ENCODE results near the gene EDN1. TPM values are rescaled to one million over a fixed set of nuclear protein-coding genes. Genes with fewer than 3 reads are reported as not detected.

The EDN1 gene
- total and polyA plus RNA-seq, 3 donors from 2014 or later, result 6.4 to 18.4 (median 12.8) TPM

- Histone ChIP-seq H3K36me3 (ENCODE audit: low read depth, missing control alignments) (no peaks in the 10 kb centered on the region), H3K4me1 (no peaks in the 10 kb centered on the region), H3K27ac (no peak overlapping the region), H3K27me3 (no peaks in the 10 kb centered on the region), H3K9me3 (no peaks in the 10 kb centered on the region), H3K4me3 (no peak overlapping the region)
- intact Hi-C loops (cut with DNase I; ENCODE audit: low total_unique reads), result no loop called here
- TF ChIP-seq CTCF (IDR thresholded peaks at IDR 0.05), result no peak
- DNase-seq, result no peak
- WGBS, 2 donors, result 76 to 77% methylated on average over 6 of the region's 6 CpGs
These were observed 50.3 kb downstream of the EDN1 start for GRCh38 chr6:12340488-12340818.

DNA sequence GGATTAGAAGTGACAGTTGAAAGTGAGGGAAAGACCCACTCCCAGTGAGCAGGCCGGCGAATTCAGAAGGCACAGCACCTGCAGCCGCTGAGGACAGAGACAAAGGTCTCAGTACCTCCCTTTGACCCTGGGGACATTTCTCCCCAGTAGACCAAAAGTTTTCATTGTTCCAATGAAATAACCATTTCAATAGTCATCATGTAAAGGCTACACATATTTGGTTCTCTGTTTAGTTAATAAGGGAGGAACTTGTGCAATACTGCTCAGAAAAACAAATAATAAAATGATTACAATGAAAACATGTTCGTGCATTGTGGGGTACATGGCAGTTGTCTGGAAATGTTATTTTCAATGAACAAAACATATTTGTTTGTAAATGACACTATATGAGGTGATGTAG lies 52.5 kb downstream of the EDN1 start:
- H3K4me1 ChIP-seq, result no peaks in the 10 kb centered on the region
- H3K36me3 ChIP-seq (ENCODE audit: low read depth, missing control alignments), result no peaks in the 10 kb centered on the region
- H3K4me3 ChIP-seq, result no peak overlapping the region
- no peak for DNase-seq
- intact Hi-C loops (cut with DNase I; ENCODE audit: low total_unique reads), result no loop called here
- H3K9me3 ChIP-seq, result no peaks in the 10 kb centered on the region
- 83 to 86% methylated on average over 4 of the region's 4 CpGs for WGBS, 2 donors
- TF ChIP-seq POLR2A (IDR thresholded peaks at IDR 0.05) (no peak), CTCF (IDR thresholded peaks at IDR 0.05) (no peak)
- H3K27me3 ChIP-seq, result no peaks in the 10 kb centered on the region
- no peak overlapping the region for H3K27ac ChIP-seq

- 77 to 85% methylated on average over 5 of the region's 5 CpGs for WGBS, 2 donors
- H3K27me3 ChIP-seq, result no peaks in the 10 kb centered on the region
- DNase-seq, result no peak
- H3K36me3 ChIP-seq (ENCODE audit: low read depth, missing control alignments), result no peaks in the 10 kb centered on the region
- H3K4me1 ChIP-seq, result no peaks in the 10 kb centered on the region
- TF ChIP-seq POLR2A (IDR thresholded peaks at IDR 0.05), result no peak
- no peak for TF ChIP-seq CTCF (IDR thresholded peaks at IDR 0.05)
- H3K27ac ChIP-seq, result no peak overlapping the region
- no peak overlapping the region for H3K4me3 ChIP-seq
- intact Hi-C loops (cut with DNase I; ENCODE audit: low total_unique reads), result no loop called here
- H3K9me3 ChIP-seq, result no peaks in the 10 kb centered on the region
These were observed 52.9 kb downstream of the EDN1 start for GRCh38 chr6:12343122-12343439.

DNA sequence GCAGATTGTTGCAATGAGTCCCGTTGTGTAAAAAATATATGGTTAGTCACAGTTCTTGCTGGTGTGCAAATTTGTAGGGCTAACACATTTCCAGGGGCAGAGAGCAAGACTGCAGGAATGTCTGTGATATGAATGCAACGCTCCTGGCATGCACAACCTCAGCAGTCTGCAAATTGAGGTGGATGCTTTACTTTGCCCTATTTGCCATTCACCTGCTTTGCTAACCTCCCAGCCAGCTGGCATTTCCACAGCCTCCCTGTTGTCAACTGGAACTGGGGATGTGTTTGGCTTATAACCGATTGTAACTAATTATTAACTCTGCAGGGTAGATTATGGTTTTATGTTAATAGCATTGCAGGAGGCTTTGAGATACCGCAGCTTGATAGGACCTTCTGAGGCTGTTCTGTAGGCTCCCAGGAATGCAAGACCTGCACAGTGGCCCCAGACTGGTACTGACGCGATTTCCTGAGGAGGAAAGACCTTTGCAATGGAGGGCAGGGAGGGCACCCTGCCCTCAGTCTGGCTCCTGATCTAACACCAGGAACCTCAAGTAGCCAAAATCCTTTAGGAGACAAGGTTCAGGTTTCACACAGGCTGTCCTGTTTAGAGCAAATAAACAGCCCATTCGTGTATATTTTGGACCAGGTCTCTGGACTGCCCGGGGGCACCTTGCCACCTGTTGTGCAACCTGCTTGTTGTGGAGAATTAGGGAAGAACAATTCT lies 53.4 kb downstream of the EDN1 start:
- Histone ChIP-seq H3K27ac (no peak overlapping the region), H3K27me3 (no peaks in the 10 kb centered on the region), H3K36me3 (ENCODE audit: low read depth, missing control alignments) (no peaks in the 10 kb centered on the region), H3K9me3 (no peaks in the 10 kb centered on the region), H3K4me3 (no peak overlapping the region), H3K4me1 (no peaks in the 10 kb centered on the region)
- DNase-seq, result no peak
- 71 to 75% methylated on average over 8 of the region's 8 CpGs for WGBS, 2 donors
- no peak for TF ChIP-seq CTCF (IDR thresholded peaks at IDR 0.05)
- no peak for TF ChIP-seq POLR2A (IDR thresholded peaks at IDR 0.05)
- intact Hi-C loops (cut with DNase I; ENCODE audit: low total_unique reads), result no loop called here

DNA sequence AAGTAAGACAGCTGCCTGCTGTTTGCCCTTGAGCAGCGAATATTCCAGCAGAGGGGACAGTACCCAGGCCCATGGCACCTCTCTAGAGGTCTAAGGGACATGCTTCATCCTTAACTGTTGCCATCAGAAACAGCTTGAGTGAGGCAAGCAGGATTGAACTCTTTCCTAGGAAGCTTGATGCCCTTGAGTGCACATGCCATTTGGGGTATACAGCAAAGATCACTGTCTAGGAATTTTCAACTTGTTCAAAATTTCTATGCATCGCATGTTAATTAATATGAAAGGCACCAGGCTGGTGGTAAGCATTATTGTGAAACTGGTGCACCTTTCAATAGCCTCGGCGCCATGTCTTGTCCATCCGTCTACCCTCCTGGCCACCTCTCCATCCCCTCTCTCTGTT lies 54.1 kb downstream of the EDN1 start:
- no peaks in the 10 kb centered on the region for H3K4me1 ChIP-seq
- no peaks in the 10 kb centered on the region for H3K27me3 ChIP-seq
- TF ChIP-seq CTCF (IDR thresholded peaks at IDR 0.05), result no peak
- no peak for TF ChIP-seq POLR2A (IDR thresholded peaks at IDR 0.05)
- no peak for DNase-seq
- H3K9me3 ChIP-seq, result no peaks in the 10 kb centered on the region
- H3K4me3 ChIP-seq, result no peak overlapping the region
- intact Hi-C loops (cut with DNase I; ENCODE audit: low total_unique reads), result no loop called here
- H3K27ac ChIP-seq, result no peak overlapping the region
- WGBS, 2 donors, result 97% methylated on average over 5 of the region's 5 CpGs
- H3K36me3 ChIP-seq (ENCODE audit: low read depth, missing control alignments), result no peaks in the 10 kb centered on the region

Data from testis (tissue), 3 donors.